Astrocyte of the cerebellum (primary cell): Measurements from ENCODE around the gene AUP1.
A peak's percentile ranks its signal among the peaks of the same experiment; 100 is the strongest.

ENCODE experiments used
- DNase-seq: peaks from one replicate; pipeline ENCODE4 v3.0.0-alpha.2; 2011; ENCODE audit warnings: low read depth
- H3K4me3 ChIP-seq: 2 replicates; pipeline ENCODE4 v1.5.1; 2011; ENCODE audit warnings: mild to moderate bottlenecking, low read depth, low read length, moderate library complexity
- in situ Hi-C: cut with HindIII; loops from 2 replicates; pipeline ENCODE4 v1.10.0; 2017; ENCODE audit warnings: low sequenced_read_pairs
- TF ChIP-seq, protein P1 (sequence below): IDR thresholded peaks from 2 replicates; pipeline ENCODE4 v1.5.1; 2012; ENCODE audit warnings: low read length, low read depth, moderate library complexity, mild to moderate bottlenecking; ENCODE audit errors: missing control alignments

AUP1 gene

DNA sequence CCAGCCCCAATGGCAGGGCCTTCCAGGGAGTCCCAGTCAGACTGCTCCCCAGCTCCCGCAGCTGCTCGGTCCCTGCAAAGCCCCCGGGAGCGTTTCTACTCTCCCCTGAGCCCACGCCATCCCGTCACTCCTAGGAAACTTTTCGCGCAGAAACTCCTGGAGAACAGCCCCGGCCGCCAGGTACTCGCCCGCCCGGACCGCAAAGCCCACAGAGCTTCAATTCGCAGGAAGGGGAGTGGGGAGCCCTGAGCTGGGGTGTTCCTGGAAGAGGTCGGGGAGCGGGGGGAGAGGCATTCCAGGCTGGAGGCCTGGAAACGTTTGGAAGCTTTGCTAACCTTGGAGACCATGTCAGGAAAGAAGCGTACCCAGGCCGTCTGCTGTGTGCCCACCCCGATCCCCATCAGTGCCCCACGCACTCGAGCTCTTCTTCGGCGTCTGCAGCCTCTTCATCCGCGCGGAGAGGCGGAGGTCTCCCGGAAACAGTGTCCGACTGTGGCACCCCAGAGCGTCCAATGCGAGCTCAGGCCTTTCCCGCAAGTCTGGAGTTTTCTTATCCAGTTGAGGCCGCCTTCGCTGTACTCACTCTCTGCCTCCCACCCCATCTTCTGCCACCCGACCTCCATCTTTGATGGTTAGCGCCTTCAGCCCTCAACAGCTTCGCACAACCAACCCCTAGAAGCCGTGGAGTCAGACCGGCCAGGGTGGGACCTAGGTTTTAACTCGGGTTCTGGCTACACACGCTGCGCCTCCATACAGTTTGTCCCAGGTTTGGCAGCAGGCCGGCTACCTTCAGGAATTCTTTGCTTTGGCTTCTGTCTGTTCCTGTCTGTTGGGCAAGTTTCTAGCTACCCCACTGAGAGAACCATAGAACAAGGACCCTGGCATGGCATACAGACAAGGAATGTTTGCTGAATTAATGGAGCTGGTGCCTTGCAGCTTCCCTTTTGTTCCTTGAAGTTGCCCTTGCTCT, 25.7 kb downstream of the AUP1 start:
- TF ChIP-seq, protein P1, sequence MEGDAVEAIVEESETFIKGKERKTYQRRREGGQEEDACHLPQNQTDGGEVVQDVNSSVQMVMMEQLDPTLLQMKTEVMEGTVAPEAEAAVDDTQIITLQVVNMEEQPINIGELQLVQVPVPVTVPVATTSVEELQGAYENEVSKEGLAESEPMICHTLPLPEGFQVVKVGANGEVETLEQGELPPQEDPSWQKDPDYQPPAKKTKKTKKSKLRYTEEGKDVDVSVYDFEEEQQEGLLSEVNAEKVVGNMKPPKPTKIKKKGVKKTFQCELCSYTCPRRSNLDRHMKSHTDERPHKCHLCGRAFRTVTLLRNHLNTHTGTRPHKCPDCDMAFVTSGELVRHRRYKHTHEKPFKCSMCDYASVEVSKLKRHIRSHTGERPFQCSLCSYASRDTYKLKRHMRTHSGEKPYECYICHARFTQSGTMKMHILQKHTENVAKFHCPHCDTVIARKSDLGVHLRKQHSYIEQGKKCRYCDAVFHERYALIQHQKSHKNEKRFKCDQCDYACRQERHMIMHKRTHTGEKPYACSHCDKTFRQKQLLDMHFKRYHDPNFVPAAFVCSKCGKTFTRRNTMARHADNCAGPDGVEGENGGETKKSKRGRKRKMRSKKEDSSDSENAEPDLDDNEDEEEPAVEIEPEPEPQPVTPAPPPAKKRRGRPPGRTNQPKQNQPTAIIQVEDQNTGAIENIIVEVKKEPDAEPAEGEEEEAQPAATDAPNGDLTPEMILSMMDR, result no peak
- DNase-seq, result no peak
- in situ Hi-C loops, result no loop called here
- H3K4me3 ChIP-seq, result peak overlapping the region; percentile 36

DNA sequence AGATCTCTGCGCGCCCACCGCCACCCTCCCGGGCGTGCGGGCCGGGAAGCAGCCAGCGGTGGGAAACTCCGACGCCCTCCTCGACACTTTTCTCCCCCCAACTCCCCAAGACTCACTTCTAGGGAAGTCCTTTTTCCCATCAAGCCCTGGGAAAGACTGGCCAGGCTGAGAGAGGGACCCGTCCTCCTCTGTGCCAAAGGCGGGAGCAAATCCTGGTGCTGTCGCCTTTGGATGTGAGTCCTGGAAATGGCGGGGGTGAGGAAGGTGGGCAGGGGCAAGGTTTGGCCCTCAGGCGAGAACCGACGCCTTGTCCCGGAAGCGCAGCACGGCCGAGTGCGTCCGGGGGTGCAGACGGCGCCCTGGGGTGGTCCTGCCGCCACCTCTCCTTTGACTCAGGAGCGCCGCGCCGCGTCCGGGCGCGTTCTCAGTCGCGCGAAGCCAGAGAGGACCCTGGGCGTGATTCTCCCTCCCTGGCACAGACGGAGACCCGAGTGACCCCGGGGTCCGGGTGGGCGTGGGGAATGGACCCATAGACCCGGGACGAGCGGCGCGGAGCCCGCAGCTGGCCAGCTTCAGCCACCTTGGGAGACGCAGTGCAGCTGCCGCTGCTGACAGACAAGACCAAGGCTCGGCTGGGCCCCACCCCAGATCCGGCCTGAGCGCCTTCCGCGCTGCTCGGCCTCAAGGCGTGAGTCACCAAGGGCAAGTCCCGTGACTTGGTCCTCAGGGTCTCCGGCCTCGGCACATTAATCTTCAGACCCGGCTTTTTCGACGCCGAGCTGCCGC, 26.6 kb downstream of the AUP1 start:
- in situ Hi-C loops, result no loop called here
- DNase-seq, result peak; percentile 34
- TF ChIP-seq, protein P1, result peak; percentile 28
- peak overlapping the region; percentile 36 for H3K4me3 ChIP-seq

DNA sequence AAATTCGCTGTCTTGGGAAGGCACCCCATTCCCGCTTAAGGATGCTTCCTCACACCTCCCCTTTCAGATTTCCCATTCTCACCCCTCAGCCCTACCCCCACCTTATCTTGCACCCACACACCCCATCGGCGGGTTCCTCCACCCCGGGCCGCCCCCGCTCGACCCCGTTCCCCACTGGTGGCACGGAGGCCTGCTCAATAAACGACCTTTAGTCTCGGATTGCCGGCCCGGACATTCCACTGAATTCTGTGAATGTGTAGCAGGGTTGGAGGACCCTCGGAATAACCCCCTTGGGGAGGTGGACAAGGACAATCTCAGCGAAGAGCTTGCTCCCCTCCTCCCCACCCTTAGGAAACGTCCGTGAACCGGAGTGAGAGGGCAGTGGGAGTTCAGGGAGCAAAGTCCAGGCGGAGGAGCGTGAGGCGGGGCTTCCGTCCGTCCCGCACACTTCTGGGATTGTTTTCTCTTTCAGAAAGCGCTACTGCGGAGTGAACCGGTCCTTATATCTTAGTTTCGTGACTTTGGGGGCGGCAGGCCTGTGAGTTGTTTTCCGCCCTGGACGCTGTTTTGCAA, 27.3 kb downstream of the AUP1 start:
- TF ChIP-seq, protein P1, result no peak
- in situ Hi-C loops, result no loop called here
- no peak for DNase-seq
- peak overlapping the region; percentile 36 for H3K4me3 ChIP-seq

DNA sequence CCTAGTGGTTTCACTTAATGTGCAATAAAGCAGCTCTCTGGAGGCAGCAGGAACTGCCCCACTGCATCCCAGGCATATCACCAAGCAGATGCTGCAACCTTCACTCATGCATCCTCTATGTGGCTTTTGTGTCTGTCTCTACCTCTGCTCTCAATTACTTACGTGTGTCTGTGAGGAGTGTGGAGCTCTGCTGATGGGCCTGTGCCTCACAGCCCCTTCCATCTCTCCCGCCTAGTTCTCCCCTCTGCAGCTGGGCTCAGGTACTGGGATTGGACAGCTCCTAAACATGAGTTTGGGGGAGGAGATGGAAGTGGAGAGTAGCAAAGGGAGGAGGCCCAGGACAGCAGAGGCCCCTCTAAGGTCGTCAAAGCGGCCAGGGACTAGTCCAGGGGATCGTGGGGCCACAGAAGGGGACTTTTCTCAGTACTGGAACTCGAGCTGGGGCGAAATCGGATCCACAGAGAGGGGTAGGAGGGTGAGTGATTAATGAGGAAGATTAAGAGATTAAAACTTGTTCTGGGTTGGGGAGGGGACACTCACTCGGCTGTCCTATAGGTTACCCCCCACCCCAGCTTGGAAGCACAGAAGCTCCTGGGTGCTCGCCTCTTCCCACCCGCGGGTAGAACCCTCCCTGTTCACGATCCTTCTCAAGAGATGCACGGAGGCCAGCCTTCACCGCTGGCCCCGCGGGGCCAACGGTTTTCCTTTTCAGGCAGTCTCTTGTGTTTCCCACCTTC, 28.0 kb downstream of the AUP1 start:
- no peak overlapping the region for H3K4me3 ChIP-seq
- TF ChIP-seq, protein P1, result no peak
- in situ Hi-C loops, result no loop called here
- DNase-seq, result no peak

DNA sequence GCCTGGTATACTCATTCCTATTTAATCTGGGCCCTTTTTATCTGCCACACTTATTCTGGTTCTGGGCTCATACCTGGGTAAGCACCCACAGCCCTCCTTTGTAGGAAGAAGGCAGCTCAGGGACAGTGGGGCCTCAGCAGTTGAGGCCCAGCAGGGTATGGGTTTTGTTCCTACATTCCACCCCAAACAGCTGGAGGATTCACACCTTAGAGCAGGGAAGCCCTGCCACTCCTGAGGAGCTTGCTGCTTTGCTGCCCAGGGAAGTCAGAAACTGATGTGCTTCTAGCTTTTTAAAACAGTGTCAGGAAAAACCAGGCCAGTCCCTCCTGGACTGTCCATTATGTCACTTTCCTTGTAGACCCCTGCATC, 28.9 kb downstream of the AUP1 start:
- in situ Hi-C loops, result no loop called here
- H3K4me3 ChIP-seq, result no peak overlapping the region
- DNase-seq, result no peak
- TF ChIP-seq, protein P1, result no peak
